ENCODE measurements around the gene EED.
"Not testable (repeated sequence)": the region's sequence is repeated elsewhere in the genome, so short reads cannot be mapped to it uniquely, and the experiment has no call there.

EED gene

DNA sequence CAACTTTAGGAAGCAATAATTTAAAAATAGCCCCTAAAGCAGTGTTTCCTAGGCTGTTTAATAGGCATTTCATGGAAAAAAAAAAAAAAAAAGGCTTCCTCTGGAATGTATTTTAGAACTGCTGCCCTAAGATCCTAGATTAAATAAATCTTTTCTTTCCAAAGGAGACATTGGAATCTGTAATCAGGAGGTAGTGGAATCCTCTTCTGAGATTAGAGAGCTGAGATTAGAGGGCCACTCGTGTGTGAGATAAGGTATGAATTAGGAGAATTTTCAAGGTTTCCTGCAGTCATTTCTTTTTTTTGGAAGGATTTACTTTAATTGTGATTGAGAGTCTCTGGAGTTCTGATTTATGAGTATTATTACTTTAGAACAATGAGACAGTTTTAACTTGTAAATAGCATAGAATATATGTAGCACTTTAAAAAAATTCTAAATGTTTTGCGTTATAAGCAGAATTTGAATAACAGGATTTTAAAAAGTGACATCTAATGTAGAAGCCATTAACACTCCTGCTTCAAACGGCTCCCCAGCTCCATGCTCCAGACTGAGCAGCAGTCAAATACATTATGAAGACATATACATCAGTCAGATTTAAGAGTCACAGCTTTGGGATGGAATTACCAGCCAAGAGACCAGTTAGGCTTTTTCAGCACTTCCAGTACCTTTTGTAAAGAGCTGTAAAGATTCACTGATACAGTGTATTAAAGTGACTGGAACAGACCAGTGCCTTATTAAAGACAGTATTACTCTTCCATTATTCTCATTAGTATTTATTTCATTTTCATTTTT, 5.0 kb downstream of the EED start:
- DNase-seq (ENCODE audit: low read depth), result no peak

- no peak for DNase-seq (ENCODE audit: low read depth)
Measured at GRCh38 chr11:86251345-86251744, 6.8 kb downstream of the EED start.

DNA sequence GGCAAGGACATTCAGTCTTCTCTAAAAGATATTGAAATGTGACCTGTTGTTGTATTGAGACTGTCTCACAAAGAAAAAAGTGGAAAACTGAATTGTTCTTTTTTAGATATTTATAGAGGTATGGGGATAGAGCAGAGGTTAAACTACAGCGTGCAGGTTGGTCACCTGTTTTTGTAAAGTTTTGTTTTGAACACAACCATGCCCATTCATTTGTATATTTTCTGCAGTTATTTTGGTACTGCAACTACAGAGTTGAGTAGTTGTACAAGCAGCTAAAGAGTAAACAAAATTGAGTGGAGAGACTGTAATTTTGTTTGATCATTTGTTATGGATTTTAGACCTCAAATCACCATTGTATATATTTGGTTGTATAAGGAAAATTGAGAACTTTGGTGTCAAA, 11.3 kb downstream of the EED start:
- no peak for DNase-seq (ENCODE audit: low read depth)

- DNase-seq (ENCODE audit: low read depth), result no peak
Measured at GRCh38 chr11:86256608-86257007, 12.1 kb downstream of the EED start.

DNA sequence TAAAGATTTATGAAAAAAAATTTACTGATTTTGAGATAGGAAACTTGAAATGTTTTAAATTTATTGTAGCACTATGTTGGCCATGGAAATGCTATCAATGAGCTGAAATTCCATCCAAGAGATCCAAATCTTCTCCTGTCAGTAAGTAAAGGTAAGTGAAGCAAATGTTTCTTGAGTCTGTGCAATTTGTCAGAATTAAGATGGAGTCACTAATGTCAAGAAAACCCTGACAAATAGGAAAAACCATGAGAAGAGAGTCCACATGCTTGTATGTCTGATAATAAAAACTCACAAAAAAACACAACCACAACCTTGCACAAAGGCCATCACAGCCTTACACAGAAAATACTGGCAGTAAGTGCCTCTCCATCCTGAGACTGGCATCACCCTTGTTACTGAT, 12.9 kb downstream of the EED start:
- no peak for DNase-seq (ENCODE audit: low read depth)

GRCh38 chr11:86259730-86260129, 15.2 kb downstream of the EED start:
- DNase-seq (ENCODE audit: low read depth), result no peak

GRCh38 chr11:86261328-86261727, 16.8 kb downstream of the EED start:
- no peak for DNase-seq (ENCODE audit: low read depth)

DNA sequence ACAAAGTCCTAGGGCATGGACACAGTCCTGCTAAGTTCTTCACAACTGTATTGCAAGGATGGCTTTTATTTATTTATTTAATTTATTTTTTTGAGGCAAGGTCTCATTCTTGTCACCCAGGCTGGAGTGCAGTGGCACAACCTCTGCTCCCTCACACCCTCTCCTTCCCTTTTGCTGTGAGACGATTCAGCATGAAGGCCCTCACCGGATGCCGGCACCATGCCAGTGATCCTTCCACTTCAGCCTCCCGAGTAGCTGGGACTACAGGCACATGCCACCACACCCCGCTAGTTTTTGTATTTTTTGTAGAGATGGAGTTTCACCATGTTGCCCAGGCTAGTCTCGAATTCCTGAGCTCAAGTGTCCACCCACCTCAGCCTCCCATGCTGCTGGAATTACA, 17.8 kb downstream of the EED start:
- no peak for DNase-seq (ENCODE audit: low read depth)

DNA sequence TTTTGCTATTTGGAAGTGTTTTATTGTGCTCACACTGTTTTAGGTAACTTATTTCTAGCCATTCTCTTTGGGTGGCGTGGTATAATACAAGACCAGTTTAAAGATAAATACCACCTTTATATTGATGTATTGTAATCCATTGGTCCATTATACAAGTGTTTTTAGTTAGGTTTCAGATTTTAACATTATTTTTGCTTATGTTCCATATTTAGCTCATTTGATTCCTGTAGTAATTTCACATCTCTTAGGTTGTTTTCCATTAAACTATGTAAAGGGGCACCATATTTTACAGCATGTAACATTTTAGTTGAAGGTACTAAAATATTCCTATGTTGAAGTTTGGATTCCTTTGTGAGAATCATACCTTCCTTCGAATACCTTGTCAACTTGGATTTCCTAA, 20.1 kb downstream of the EED start:
- no peak for DNase-seq (ENCODE audit: low read depth)

DNA sequence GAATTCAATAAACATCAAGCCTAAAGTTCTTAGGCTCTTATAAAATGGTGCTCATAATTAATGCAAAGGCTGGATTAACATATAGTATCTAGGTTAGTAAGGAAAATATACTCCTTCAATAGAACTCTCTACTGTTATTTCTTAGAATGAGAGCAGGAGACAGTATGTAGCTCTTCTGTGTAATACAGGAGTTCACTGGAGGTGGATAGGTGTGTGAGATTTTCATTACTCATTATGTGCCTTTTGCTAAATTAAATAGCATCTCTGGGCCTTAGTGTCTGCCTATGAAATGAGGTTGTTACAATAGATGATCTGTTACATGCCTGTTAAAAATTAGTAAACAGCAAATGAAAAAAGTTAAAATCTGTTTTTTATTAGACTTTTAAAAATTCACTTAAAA, 20.6 kb downstream of the EED start:
- DNase-seq (ENCODE audit: low read depth), result no peak

DNA sequence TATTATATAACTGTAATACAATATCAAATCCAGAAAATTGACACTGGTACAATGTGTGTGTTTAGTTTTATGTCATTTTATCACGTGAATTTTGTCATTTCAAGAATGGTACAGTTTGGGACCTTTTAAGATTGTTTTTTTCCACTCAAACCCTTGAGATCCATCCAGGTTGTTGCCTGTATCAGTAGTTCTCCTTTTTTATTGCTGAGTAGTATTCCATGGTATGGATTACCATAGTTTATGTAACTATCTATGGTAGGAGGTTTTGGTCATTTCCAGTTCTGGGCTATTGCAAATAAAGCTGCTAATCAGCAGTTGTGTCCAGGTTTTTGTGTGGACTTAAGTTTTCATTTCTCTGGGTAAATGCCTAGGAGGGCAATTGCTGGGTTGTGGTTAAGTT, 25.1 kb downstream of the EED start:
- DNase-seq (ENCODE audit: low read depth), result no peak

DNA sequence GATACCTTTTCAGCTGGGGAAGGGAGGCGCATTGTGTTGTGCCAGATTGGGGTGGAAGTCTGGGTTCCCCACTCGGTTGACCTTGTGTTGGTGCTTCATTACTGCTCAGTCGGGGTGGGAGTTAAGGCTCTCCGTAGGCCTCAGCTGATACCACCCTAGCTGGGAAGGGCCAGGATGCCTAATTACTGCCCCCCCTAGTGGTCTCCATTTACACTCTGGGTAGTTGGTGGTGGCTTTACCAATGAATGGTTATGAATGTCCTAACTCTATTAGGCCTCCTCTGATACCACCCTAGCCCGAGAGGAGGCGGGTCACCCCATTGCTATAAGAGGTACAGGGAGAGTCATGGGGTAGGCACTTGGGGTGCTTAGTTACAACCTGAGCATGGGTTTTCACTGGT, 29.9 kb downstream of the EED start:
- DNase-seq (ENCODE audit: low read depth), result no peak

DNA sequence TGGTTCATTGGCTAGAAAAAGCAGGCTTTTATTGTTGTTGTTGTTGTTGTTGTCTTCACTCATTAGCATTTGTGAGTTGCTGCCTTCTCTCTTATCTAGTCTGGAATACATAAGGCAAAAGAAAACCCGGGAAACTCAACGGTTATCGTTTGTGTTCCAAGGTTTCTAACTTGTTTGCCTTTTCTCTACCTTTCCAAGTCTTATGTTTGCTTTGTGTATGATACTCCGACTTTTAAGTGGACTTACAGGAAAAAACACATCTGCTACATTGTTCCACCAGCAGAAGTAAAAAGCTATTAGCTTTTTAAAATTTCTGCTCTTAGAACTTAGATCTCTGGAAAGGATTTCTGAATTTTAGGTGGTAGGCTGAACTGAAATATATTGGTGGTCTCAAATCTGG, 30.4 kb downstream of the EED start:
- DNase-seq (ENCODE audit: low read depth), result no peak

- no peak for DNase-seq (ENCODE audit: low read depth)
Measured at GRCh38 chr11:86275493-86276370, 31.2 kb downstream of the EED start.

- DNase-seq (ENCODE audit: low read depth), result no peak
Measured at GRCh38 chr11:86277741-86278140, 33.2 kb downstream of the EED start.

DNA sequence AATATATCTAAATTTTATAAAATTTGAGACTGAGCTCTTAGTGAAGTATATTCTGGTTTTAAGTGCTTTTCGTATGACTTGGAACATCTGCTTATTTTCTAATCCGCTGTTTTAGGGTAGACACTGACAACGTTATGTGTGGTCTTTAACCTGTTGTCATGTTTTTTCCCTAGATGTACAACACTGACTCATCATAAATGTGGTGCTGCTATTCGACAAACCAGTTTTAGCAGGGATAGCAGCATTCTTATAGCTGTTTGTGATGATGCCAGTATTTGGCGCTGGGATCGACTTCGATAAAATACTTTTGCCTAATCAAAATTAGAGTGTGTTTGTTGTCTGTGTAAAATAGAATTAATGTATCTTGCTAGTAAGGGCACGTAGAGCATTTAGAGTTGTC, 33.7 kb downstream of the EED start:
- no peak for DNase-seq (ENCODE audit: low read depth)

DNA sequence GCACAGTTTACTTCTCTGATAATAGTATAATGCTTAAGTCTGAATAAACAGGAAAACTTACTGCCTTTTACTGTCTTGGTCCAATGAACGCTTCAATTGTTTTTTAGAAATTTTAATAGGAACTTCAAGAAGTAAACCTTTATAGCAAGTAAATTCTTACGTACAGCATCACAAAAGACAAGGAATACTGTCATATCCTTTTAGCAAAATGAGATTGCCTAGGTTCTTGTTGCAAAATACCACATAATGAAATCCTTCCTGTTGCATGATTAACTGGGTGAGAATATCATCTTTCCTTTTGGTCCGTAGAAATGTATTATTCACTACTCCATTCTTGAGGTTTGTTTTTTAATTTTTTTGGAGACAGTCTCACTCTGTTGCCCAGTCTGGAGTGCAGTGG, 35.2 kb downstream of the EED start:
- no peak for DNase-seq (ENCODE audit: low read depth)

DNA sequence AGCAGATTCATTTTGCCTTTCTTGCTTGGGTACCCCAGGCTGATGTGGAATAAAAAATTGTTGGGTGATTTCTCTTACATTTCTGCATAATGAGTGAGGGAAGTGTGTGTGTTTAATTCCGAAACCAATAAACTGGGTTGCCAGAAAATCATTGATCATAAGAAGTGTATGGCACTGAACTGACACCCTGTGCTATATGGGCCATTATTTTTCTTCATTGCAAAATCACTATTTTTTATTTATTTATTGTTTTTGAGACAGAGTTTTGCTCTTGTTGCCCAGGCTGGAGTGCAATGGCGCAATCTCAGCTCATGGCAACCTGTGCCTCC, 42.9 kb downstream of the EED start:
- no peak for DNase-seq (ENCODE audit: low read depth)

- DNase-seq (ENCODE audit: low read depth), result no peak
Measured at GRCh38 chr11:86288776-86289507, 44.4 kb downstream of the EED start.

DNA sequence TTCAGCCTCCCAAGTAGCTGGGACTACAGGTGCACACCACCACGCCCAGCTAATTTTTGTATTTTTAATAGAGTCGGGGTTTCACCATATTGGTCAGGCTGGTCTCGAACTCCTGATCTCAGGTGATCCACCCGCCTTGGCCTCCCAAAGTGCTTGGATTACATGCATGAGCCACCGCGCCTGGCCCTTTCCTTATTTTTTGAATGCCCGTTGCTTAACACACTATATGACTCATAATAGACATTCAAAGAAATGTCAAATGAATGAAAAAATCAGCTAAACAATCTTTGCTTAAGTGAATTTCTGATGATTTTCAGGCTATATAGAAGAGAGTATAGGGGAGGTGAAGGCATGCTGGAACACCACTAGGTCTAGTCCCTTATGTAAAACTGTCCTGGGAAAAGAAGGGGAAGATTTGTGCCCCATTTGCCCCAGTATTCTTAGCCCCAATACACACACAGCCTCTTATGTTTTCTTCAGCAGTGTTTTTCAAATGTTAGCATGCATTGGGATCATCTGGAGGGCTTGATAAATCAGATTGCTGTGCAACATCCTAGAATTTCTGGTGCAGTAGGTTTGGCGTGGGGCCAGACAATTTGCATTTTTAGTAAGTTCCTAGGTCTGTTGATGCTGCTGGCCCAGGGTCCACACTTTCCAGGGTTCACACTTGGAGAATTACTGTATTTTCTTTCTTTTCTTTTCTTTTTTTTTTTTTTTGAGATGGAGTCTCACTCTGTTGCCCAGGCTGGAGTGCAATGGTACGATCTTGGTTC, 45.1 kb downstream of the EED start:
- not testable (repeated sequence) for DNase-seq (ENCODE audit: low read depth)

- DNase-seq (ENCODE audit: low read depth), result peak; percentile 18
Measured at GRCh38 chr11:86291466-86292262, 47.1 kb downstream of the EED start.

Measured in activated T-helper 1 cell treated with Interleukin-2 at 50 U/mL for 16 hours (primary cell).